Upper lobe of left lung (tissue), 4 donors: ENCODE results near the gene STX1B.

ENCODE experiments used
- EP300 ChIP-seq, 4 donors: sonication (generic); formaldehyde crosslinking; IDR thresholded peaks; one replicate each; pipeline ENCODE4 v1.5.1; 2017; ENCODE audit warnings: antibody characterized with exemption in 4 of 4, control low read depth in 2 of 4
- POLR2A ChIP-seq, 4 donors: fragments of 450-650 bp; IDR thresholded peaks; one replicate each; pipeline ENCODE4 v1.5.1; 2016 to 2017; ENCODE audit warnings: antibody characterized with exemption in 4 of 4, mild to moderate bottlenecking in 2 of 4
- TF ChIP-seq, protein P1 (sequence below), 6 experiments: fragments of 450-650 bp in 4 of 6; fragments of 200-600 bp in 2 of 6; sonication (generic) in 2 of 6; IDR thresholded peaks; one replicate each; pipeline ENCODE4 v1.5.1; 2016 to 2019; ENCODE audit warnings: antibody characterized with exemption in 6 of 6

GRCh38 chr16:30944352-30944751, 66.1 kb downstream of the STX1B start:
- TF ChIP-seq, protein P1, sequence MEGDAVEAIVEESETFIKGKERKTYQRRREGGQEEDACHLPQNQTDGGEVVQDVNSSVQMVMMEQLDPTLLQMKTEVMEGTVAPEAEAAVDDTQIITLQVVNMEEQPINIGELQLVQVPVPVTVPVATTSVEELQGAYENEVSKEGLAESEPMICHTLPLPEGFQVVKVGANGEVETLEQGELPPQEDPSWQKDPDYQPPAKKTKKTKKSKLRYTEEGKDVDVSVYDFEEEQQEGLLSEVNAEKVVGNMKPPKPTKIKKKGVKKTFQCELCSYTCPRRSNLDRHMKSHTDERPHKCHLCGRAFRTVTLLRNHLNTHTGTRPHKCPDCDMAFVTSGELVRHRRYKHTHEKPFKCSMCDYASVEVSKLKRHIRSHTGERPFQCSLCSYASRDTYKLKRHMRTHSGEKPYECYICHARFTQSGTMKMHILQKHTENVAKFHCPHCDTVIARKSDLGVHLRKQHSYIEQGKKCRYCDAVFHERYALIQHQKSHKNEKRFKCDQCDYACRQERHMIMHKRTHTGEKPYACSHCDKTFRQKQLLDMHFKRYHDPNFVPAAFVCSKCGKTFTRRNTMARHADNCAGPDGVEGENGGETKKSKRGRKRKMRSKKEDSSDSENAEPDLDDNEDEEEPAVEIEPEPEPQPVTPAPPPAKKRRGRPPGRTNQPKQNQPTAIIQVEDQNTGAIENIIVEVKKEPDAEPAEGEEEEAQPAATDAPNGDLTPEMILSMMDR (IDR thresholded peaks at IDR 0.05) = no peak
- TF ChIP-seq POLR2A (IDR thresholded peaks at IDR 0.05) = no peak
- no peak for TF ChIP-seq EP300 (IDR thresholded peaks at IDR 0.05)
